H1 (cell line): ENCODE data around the gene SEMA6A. TPM values are rescaled to one million over a fixed set of nuclear protein-coding genes. Genes with fewer than 3 reads are reported as not detected.

Experiments used
- CTCF ChIA-PET: fragments of 300-600 bp; sonication (Branson Sonifier 250); formaldehyde crosslinking; loops from one replicate; lab custom pipeline; 2021; ENCODE audit not compliant: partially characterized antibody; lab: Charles Lee
- POLR2A ChIA-PET: fragments of 300-600 bp; sonication (Branson Sonifier 250); formaldehyde crosslinking; loops from one replicate; lab custom pipeline; 2021; ENCODE audit warnings: inconsistent platforms; ENCODE audit not compliant: partially characterized antibody; lab: Charles Lee
- DNase-seq, 2 experiments: peaks; one replicate each; pipeline versions ENCODE4 v3.0.0 to v3.0.0-alpha.2; 2010 to 2022; ENCODE audit warnings: low spot score in 2 of 2, low read depth in 1 of 2, mixed read lengths in 1 of 2
- FAIRE-seq: peaks from 2 replicates; lab custom pipeline; 2011; peaks lifted over from hg19 to GRCh38; lab: Jason Lieb, UNC
- H2AFZ ChIP-seq: 2 replicates; pipeline ENCODE4 v1.8.1; 2012; ENCODE audit warnings: low read length, inconsistent platforms
- H2AK5ac ChIP-seq: 2 replicates; pipeline ENCODE4 v1.6.1; 2013; ENCODE audit warnings: low read depth, low read length
- H2BK120ac ChIP-seq: replicated peaks from 2 replicates; pipeline ENCODE3; 2013; ENCODE audit warnings: low read depth, low read length, inconsistent platforms
- H2BK12ac ChIP-seq: 2 replicates; pipeline ENCODE4 v1.6.1; 2013; ENCODE audit warnings: low read depth, low read length
- H2BK15ac ChIP-seq: 2 replicates; pipeline ENCODE4 v1.6.1; 2013; ENCODE audit warnings: low read length
- H2BK20ac ChIP-seq: 2 replicates; pipeline ENCODE4 v1.6.1; 2013; ENCODE audit warnings: low read length
- H2BK5ac ChIP-seq: 2 replicates; pipeline ENCODE4 v1.6.1; 2013; ENCODE audit warnings: low read depth, low read length
- H3K14ac ChIP-seq: 2 replicates; pipeline ENCODE4 v1.6.1; 2013; ENCODE audit warnings: inconsistent platforms; ENCODE audit not compliant: insufficient read length
- H3K18ac ChIP-seq: 2 replicates; pipeline ENCODE4 v1.6.1; 2013; ENCODE audit warnings: low read length; ENCODE audit errors: extremely low read depth
- H3K23ac ChIP-seq: 2 replicates; pipeline ENCODE4 v1.6.1; 2013; ENCODE audit warnings: inconsistent platforms; ENCODE audit not compliant: insufficient read length
- H3K23me2 ChIP-seq: 2 replicates; pipeline ENCODE4 v1.6.1; 2013; ENCODE audit warnings: low read depth, low read length
- H3K27ac ChIP-seq: 2 replicates; pipeline ENCODE4 v1.6.1; 2011; ENCODE audit warnings: low read depth, low read length, inconsistent platforms
- H3K27me3 ChIP-seq, 4 experiments: replicated peaks in 1 of 4; 1 replicate in 1 of 4; 2 replicates in 3 of 4; pipeline versions ENCODE4 v1.6.1 to v1.8.1; 2011 to 2013; ENCODE audit warnings: low read length in 3 of 4, mild to moderate bottlenecking in 3 of 4, inconsistent platforms in 2 of 4, mixed read lengths in 2 of 4, moderate library complexity in 1 of 4; ENCODE audit not compliant: control insufficient read depth in 3 of 4, insufficient read depth in 3 of 4; ENCODE audit errors: extremely low read depth in 1 of 4
- H3K36me3 ChIP-seq, 4 experiments: 2 replicates each; pipeline versions ENCODE4 v1.6.1 to v1.8.1; 2011 to 2013; ENCODE audit warnings: mild to moderate bottlenecking in 4 of 4, low read length in 3 of 4, moderate library complexity in 2 of 4, control low read depth in 1 of 4, inconsistent platforms in 1 of 4; ENCODE audit not compliant: insufficient read depth in 4 of 4, control insufficient read depth in 2 of 4
- H3K4ac ChIP-seq: replicated peaks from 2 replicates; pipeline ENCODE3; 2013; ENCODE audit warnings: low read length, low read depth, mixed read lengths, inconsistent platforms; ENCODE audit not compliant: insufficient read length
- H3K4me1 ChIP-seq, 4 experiments: replicated peaks in 1 of 4; 1 replicate in 1 of 4; 2 replicates in 3 of 4; pipeline versions ENCODE4 v1.6.1 to v1.8.1; 2011 to 2013; ENCODE audit warnings: low read length in 3 of 4, inconsistent platforms in 2 of 4, mixed read lengths in 1 of 4; ENCODE audit not compliant: insufficient read depth in 4 of 4, control insufficient read depth in 3 of 4
- H3K4me2 ChIP-seq, 2 experiments: 2 replicates each; pipeline versions ENCODE4 v1.6.1 to v1.8.1; 2011 to 2013; ENCODE audit warnings: low read depth in 2 of 2, low read length in 2 of 2, control low read depth in 1 of 2, inconsistent platforms in 1 of 2, mild to moderate bottlenecking in 1 of 2; ENCODE audit not compliant: insufficient read depth in 1 of 2
- H3K4me3 ChIP-seq, 4 experiments: fragments of 200-600, 300-600 bp in 1 of 4; sonication (generic), shearing (Covaris generic), sonication (Bioruptor Twin) in 1 of 4; 2 replicates each; pipeline versions ENCODE4 v1.5.1 to v1.8.1; 2011 to 2016; ENCODE audit warnings: low read length in 4 of 4, low read depth in 3 of 4, control low read depth in 2 of 4, inconsistent platforms in 2 of 4, mild to moderate bottlenecking in 2 of 4, mixed read lengths in 1 of 4, moderate library complexity in 1 of 4; ENCODE audit not compliant: insufficient read depth in 2 of 4; ENCODE audit errors: extremely low read depth in 1 of 4
- H3K56ac ChIP-seq: replicated peaks from 2 replicates; pipeline ENCODE3; 2013; ENCODE audit warnings: low read depth, mild to moderate bottlenecking, mixed read lengths, low read length, inconsistent platforms; ENCODE audit not compliant: insufficient read length
- H3K79me1 ChIP-seq: 2 replicates; pipeline ENCODE4 v1.6.1; 2013; ENCODE audit warnings: low read depth, low read length, control low read depth
- H3K79me2 ChIP-seq, 2 experiments: 2 replicates each; pipeline versions ENCODE4 v1.6.1 to v1.8.1; 2012 to 2013; ENCODE audit warnings: low read length in 2 of 2, mild to moderate bottlenecking in 2 of 2, inconsistent platforms in 1 of 2; ENCODE audit not compliant: insufficient read depth in 2 of 2, control insufficient read depth in 1 of 2
- H3K9ac ChIP-seq, 4 experiments: replicated peaks in 1 of 4; 1 replicate in 1 of 4; 2 replicates in 3 of 4; pipeline versions ENCODE4 v1.6.1 to v1.8.1; 2011 to 2013; ENCODE audit warnings: low read depth in 3 of 4, low read length in 3 of 4, control low read depth in 2 of 4, mild to moderate bottlenecking in 2 of 4, moderate library complexity in 2 of 4, inconsistent platforms in 1 of 4; ENCODE audit errors: extremely low read depth in 1 of 4
- H3K9me3 ChIP-seq, 2 experiments: 2 replicates each; pipeline versions ENCODE4 v1.6.1 to v1.8.1; 2012 to 2013; ENCODE audit warnings: mild to moderate bottlenecking in 2 of 2, moderate library complexity in 2 of 2, control low read depth in 1 of 2, inconsistent platforms in 1 of 2, low read depth in 1 of 2, low read length in 1 of 2, mixed read lengths in 1 of 2; ENCODE audit not compliant: insufficient read depth in 2 of 2
- H4K20me1 ChIP-seq, 2 experiments: replicated peaks in 1 of 2; 2 replicates each; pipeline versions ENCODE3 to v1.8.1; 2011 to 2013; ENCODE audit warnings: inconsistent platforms in 2 of 2, low read length in 2 of 2, mild to moderate bottlenecking in 1 of 2; ENCODE audit not compliant: insufficient read depth in 2 of 2, control insufficient read depth in 1 of 2
- H4K5ac ChIP-seq: 2 replicates; pipeline ENCODE4 v1.6.1; 2013; ENCODE audit warnings: low read length, low read depth, mixed read lengths, inconsistent platforms; ENCODE audit not compliant: insufficient read length
- H4K8ac ChIP-seq: 2 replicates; pipeline ENCODE4 v1.8.0; 2013; ENCODE audit warnings: mild to moderate bottlenecking, moderate library complexity, low read length, inconsistent platforms; ENCODE audit not compliant: insufficient read depth; ENCODE audit errors: extremely low read depth
- H4K91ac ChIP-seq: replicated peaks from 2 replicates; pipeline ENCODE3; 2013; ENCODE audit warnings: low read length, mixed read lengths, inconsistent platforms; ENCODE audit not compliant: insufficient read length
- BACH1 ChIP-seq: IDR thresholded peaks from 2 replicates; pipeline ENCODE4 v1.6.1; 2012; ENCODE audit warnings: low read length, improper control_type of control experiment
- CTBP2 ChIP-seq: IDR thresholded peaks from 2 replicates; pipeline ENCODE4 v1.7.0; 2011; ENCODE audit warnings: borderline replicate concordance, mild to moderate bottlenecking, moderate library complexity, mixed read lengths, low read length; ENCODE audit not compliant: insufficient read depth, insufficient read length
- JUND ChIP-seq: IDR thresholded peaks from 2 replicates; pipeline ENCODE4 v1.6.1; 2011; ENCODE audit warnings: mild to moderate bottlenecking, improper control_type of control experiment, low read length
- SIN3A ChIP-seq, 2 experiments: IDR thresholded peaks in 1 of 2; conservative IDR thresholded peaks in 1 of 2; 2 replicates each; pipeline ENCODE4 v1.6.1; 2011 to 2012; ENCODE audit warnings: low read length in 2 of 2, improper control_type of control experiment in 1 of 2, low read depth in 1 of 2, mild to moderate bottlenecking in 1 of 2
- TAF1 ChIP-seq: IDR thresholded peaks from 2 replicates; pipeline ENCODE4 v1.6.1; 2011; ENCODE audit warnings: mild to moderate bottlenecking, low read depth, low read length
- WGBS, 2 experiments: shearing (Covaris generic) in 1 of 2; methylation state at CpG; one replicate each; pipeline versions ENCODE4 v1.1.6 to v1.1.7; 2013 to 2015; ENCODE audit warnings: low lambda C conversion rate in 2 of 2, mixed read lengths in 2 of 2, inconsistent platforms in 1 of 2, low coverage in 1 of 2, missing lambda C conversion rate in 1 of 2; ENCODE audit not compliant: insufficient replicate concordance in 2 of 2, insufficient coverage in 1 of 2, insufficient read length in 1 of 2; ENCODE audit errors: extremely low coverage in 1 of 2, missing lambda C conversion rate in 1 of 2; 5-methylcytosine and 5-hydroxymethylcytosine counted together
- polyA plus RNA-seq, 7 experiments: library from polyadenylated mRNA; depleted of rRNA in 3 of 7; stranded (reverse) in 5 of 7; unstranded in 2 of 7; fragments of >200 nt in 5 of 7; fragments of 200-250 nt in 2 of 7; gene quantifications; 1 replicate in 5 of 7; 2 replicates in 1 of 7; 4 replicates in 1 of 7; pipeline versions ENCODE4 v1.2.1 to v1.2.3, GENCODE V29; 2011 to 2013; ENCODE audit warnings: missing spikeins in 2 of 7, mixed read lengths in 2 of 7
- total RNA-seq: library from RNA; stranded (reverse); fragmentation: NEBNext Ultra II Directional; extraction: Animal tissue kit (Norgen Biotek cat#: 25700); gene quantifications from 2 replicates; pipeline ENCODE4 v1.2.1, GENCODE V29; 2021
- TF ChIP-seq, protein P1 (sequence below): IDR thresholded peaks from 2 replicates; pipeline ENCODE4 v1.6.1; 2011; ENCODE audit warnings: low read depth, mild to moderate bottlenecking, low read length; ENCODE audit not compliant: insufficient read depth
- TF ChIP-seq, protein P2 (sequence below): IDR thresholded peaks from 2 replicates; pipeline ENCODE4 v1.6.1; 2012; ENCODE audit warnings: inconsistent platforms

Gene SEMA6A
- total and polyA plus RNA-seq, 2 of the 8 experiments (the other 6 are each of a cell fraction or from before 2014, with no cell fraction given) = 78.3 to 277 TPM

- no peak overlapping the region for H2AFZ ChIP-seq
- POLR2A ChIA-PET = no interaction called here
- H2BK20ac ChIP-seq = no peak overlapping the region
- H2AK5ac ChIP-seq = no peak overlapping the region
- H3K36me3 ChIP-seq = peaks cover 14 to 97% (median 21%) of the 10 kb centered on the region in 4 experiments
- no peaks in the 10 kb centered on the region for H3K27me3 ChIP-seq
- 81% methylated on average over 2 of the region's 2 CpGs; no CpG with 5 or more reads in 1 of the 2 experiments for WGBS, 2 experiments
- H3K4me3 ChIP-seq = no peak overlapping the region
- H3K23ac ChIP-seq = no peak overlapping the region
- H3K18ac ChIP-seq = no peak overlapping the region
- H3K9me3 ChIP-seq = no peaks in the 10 kb centered on the region
- H4K8ac ChIP-seq = no peak overlapping the region
- H2BK15ac ChIP-seq = no peak overlapping the region
- no peaks in the 10 kb centered on the region for H3K79me1 ChIP-seq
- FAIRE-seq (no peak), DNase-seq (no peak)
- no peaks in the 10 kb centered on the region for H3K23me2 ChIP-seq
- peaks cover 0 to 2% (median 0%) of the 10 kb centered on the region in 4 experiments; a peak in 1 of 7 replicates for H3K4me1 ChIP-seq
- CTCF ChIA-PET = interaction anchor here (1.2 kb wide), 1 partner anchor 117 kb away, joined by 3 read pairs; no protein-coding TSS in a partner anchor
- no peak overlapping the region for H3K56ac ChIP-seq
- H2BK120ac ChIP-seq = no peak overlapping the region
- no peak overlapping the region for H3K14ac ChIP-seq
- H2BK5ac ChIP-seq = no peak overlapping the region
- no peaks in the 10 kb centered on the region for H3K79me2 ChIP-seq
- no peak overlapping the region for H2BK12ac ChIP-seq
- H3K4me2 ChIP-seq = no peak overlapping the region
- H4K5ac ChIP-seq = no peak overlapping the region
- no peak overlapping the region for H3K9ac ChIP-seq
- no peak overlapping the region for H3K4ac ChIP-seq
- no peak overlapping the region for H4K91ac ChIP-seq
- H4K20me1 ChIP-seq = peaks cover 0 to 1% of the 10 kb centered on the region in 2 experiments
- no peak overlapping the region for H3K27ac ChIP-seq
- TF ChIP-seq TAF1 = no peak
- TF ChIP-seq BACH1 = no peak
- no peak for TF ChIP-seq CTBP2
- TF ChIP-seq, protein P1, sequence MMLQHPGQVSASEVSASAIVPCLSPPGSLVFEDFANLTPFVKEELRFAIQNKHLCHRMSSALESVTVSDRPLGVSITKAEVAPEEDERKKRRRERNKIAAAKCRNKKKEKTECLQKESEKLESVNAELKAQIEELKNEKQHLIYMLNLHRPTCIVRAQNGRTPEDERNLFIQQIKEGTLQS = no peak
- no peak for TF ChIP-seq SIN3A (conservative IDR thresholded peaks at IDR 0.05 in 1 of 2, IDR thresholded peaks at IDR 0.05 in 1 of 2; ENCODE audit: low read depth in 1 of 2, low read length in 2 of 2)
- TF ChIP-seq JUND = no peak
- TF ChIP-seq, protein P2, sequence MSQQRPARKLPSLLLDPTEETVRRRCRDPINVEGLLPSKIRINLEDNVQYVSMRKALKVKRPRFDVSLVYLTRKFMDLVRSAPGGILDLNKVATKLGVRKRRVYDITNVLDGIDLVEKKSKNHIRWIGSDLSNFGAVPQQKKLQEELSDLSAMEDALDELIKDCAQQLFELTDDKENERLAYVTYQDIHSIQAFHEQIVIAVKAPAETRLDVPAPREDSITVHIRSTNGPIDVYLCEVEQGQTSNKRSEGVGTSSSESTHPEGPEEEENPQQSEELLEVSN = no peak
These were observed 115.3 kb downstream of the SEMA6A start for GRCh38 chr5:116459301-116459700.
